Endodermal cell (in vitro differentiated cells): ENCODE measurements around the gene GPR25. TPM values are rescaled to one million over a fixed set of nuclear protein-coding genes. Genes with fewer than 3 reads are reported as not detected.

Experiments used
- DNase-seq: peaks from one replicate; pipeline ENCODE4 v3.0.0-alpha.2; 2017
- H3K27ac ChIP-seq: 2 replicates; pipeline ENCODE4 v1.5.1; 2013; ENCODE audit warnings: mild to moderate bottlenecking, low read depth, low read length, moderate library complexity
- H3K27me3 ChIP-seq: 2 replicates; pipeline ENCODE4 v1.6.1; 2013; ENCODE audit warnings: mild to moderate bottlenecking, low read length, moderate library complexity; ENCODE audit not compliant: insufficient read depth, control insufficient read depth, poor library complexity, severe bottlenecking
- H3K36me3 ChIP-seq: 2 replicates; pipeline ENCODE4 v1.7.0; 2013; ENCODE audit warnings: mild to moderate bottlenecking, low read length, moderate library complexity; ENCODE audit not compliant: control insufficient read depth, insufficient read depth
- H3K4me1 ChIP-seq: one replicate; pipeline ENCODE4 v1.7.0; 2013; ENCODE audit warnings: low read length; ENCODE audit not compliant: control insufficient read depth, insufficient read depth
- H3K4me3 ChIP-seq: 2 replicates; pipeline ENCODE4 v1.5.1; 2013; ENCODE audit warnings: mild to moderate bottlenecking, low read length, moderate library complexity
- H3K9ac ChIP-seq: 2 replicates; pipeline ENCODE4 v1.6.1; 2013; ENCODE audit warnings: mild to moderate bottlenecking, low read length, moderate library complexity; ENCODE audit not compliant: poor library complexity, severe bottlenecking; ENCODE audit errors: extremely low read depth
- H3K9me3 ChIP-seq: 2 replicates; pipeline ENCODE4 v1.6.1; 2013; ENCODE audit warnings: mild to moderate bottlenecking, low read length, moderate library complexity; ENCODE audit not compliant: control insufficient read depth
- H3K27ac Mint-ChIP-seq: 2 replicates; pipeline ENCODE4 v1.8.0; 2020; ENCODE audit warnings: mixed read lengths
- H3K27me3 Mint-ChIP-seq: 2 replicates; pipeline ENCODE4 v1.8.0; 2021; ENCODE audit warnings: mild to moderate bottlenecking, mixed read lengths; ENCODE audit not compliant: insufficient read depth
- H3K36me3 Mint-ChIP-seq: 2 replicates; pipeline ENCODE4 v1.8.0; 2020; ENCODE audit warnings: low read depth, mixed read lengths
- H3K4me1 Mint-ChIP-seq: 2 replicates; pipeline ENCODE4 v1.8.0; 2020; ENCODE audit warnings: mixed read lengths
- H3K4me3 Mint-ChIP-seq: 2 replicates; pipeline ENCODE4 v1.8.0; 2020; ENCODE audit warnings: mild to moderate bottlenecking, moderate library complexity, mixed read lengths
- H3K9me3 Mint-ChIP-seq: 2 replicates; pipeline ENCODE4 v1.8.0; 2020; ENCODE audit warnings: mild to moderate bottlenecking, mixed read lengths
- CTCF ChIP-seq: fragments of 200-600 bp; sonication (generic); conservative IDR thresholded peaks from 2 replicates; pipeline ENCODE4 v1.5.0; 2021; ENCODE audit warnings: antibody characterized with exemption, mild to moderate bottlenecking
- WGBS, 2 experiments: methylation state at CpG; one replicate each; pipeline versions ENCODE4 v1.1.5 to v1.1.7; 2013; ENCODE audit warnings: missing lambda C conversion rate in 2 of 2, mixed read lengths in 1 of 2; ENCODE audit not compliant: insufficient coverage in 1 of 2, insufficient read length in 1 of 2; 5-methylcytosine and 5-hydroxymethylcytosine counted together
- total RNA-seq, 2 donors: library from RNA; stranded (reverse); fragmentation: NEBNext Ultra II Directional in 1 of 2; extraction: Animal tissue kit (Norgen Biotek cat#: 25700) in 1 of 2; gene quantifications; 2 replicates in 1 of 2; 3 replicates in 1 of 2; pipeline ENCODE4 v1.2.1, GENCODE V29; 2021

GPR25 gene
- total RNA-seq, 2 donors from 2014 or later, result not detected

DNA sequence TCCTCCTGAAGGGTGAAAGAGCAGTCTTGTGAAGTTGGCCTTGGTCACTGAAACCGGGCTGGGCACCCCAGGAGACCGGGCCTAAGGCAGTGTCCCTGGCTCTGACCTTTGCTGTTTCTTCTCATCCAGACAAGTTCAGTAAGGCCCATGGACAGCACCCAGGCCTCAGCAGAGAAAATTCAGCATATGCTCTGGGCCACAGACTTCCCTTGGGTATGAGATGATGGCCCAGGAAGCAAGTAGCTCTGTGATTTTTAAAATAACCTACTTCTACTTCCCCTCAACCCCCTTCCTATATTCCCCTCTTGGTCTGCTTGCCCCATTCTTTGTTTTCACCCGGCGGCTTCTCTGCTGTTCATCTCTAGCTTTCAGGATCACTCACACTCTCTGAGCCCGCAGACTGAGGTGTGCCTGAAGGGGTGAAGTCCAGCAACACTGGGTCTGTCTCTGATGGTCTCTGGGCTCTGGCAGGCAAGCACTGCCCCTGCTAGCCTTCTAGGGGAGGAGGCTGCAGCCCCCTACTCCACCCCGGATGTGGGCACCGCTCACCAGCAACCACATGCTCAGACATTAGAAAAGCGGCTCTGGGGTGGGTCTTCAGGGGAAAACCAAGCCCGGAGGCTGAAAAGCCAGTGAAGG lies 2.9 kb upstream of the GPR25 start:
- H3K36me3 ChIP-seq, result peaks cover 4% of the 10 kb centered on the region
- peaks cover 19% of the 10 kb centered on the region for H3K27me3 Mint-ChIP-seq
- H3K4me1 ChIP-seq, result no peaks in the 10 kb centered on the region
- 94 to 100% methylated on average over 3 to 9 of the region's 9 CpGs for whole genome bisulfite sequencing, 2 experiments
- H3K27me3 ChIP-seq, result no peaks in the 10 kb centered on the region
- no peak overlapping the region for H3K27ac ChIP-seq
- no peaks in the 10 kb centered on the region for H3K9me3 Mint-ChIP-seq
- no peak overlapping the region for H3K4me3 Mint-ChIP-seq
- no peak for TF ChIP-seq CTCF
- no peak for DNase-seq
- no peaks in the 10 kb centered on the region for H3K36me3 Mint-ChIP-seq
- peaks cover 10% of the 10 kb centered on the region for H3K4me1 Mint-ChIP-seq
- H3K9me3 ChIP-seq, result no peaks in the 10 kb centered on the region
- no peak overlapping the region for H3K4me3 ChIP-seq
- no peak overlapping the region for H3K9ac ChIP-seq
- no peak overlapping the region for H3K27ac Mint-ChIP-seq

DNA sequence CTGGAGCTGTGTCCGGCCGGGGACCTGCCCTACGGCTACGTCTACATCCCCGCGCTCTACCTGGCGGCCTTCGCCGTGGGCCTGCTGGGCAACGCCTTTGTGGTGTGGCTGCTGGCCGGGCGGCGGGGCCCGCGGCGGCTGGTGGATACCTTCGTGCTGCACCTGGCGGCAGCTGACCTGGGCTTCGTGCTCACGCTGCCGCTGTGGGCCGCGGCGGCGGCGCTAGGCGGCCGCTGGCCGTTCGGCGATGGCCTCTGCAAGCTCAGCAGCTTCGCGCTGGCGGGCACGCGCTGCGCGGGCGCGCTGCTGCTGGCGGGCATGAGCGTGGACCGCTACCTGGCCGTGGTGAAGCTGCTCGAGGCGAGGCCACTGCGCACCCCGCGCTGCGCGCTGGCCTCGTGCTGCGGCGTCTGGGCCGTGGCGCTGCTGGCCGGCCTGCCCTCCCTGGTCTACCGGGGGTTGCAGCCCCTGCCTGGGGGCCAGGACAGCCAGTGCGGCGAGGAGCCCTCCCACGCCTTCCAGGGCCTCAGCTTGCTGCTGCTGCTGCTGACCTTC lies 412 bp downstream of the GPR25 start:
- Histone ChIP-seq H3K4me3 (no peak overlapping the region), H3K27ac (no peak overlapping the region), H3K4me1 (no peaks in the 10 kb centered on the region), H3K27me3 (no peaks in the 10 kb centered on the region), H3K9ac (no peak overlapping the region), H3K9me3 (no peaks in the 10 kb centered on the region), H3K36me3 (no peaks in the 10 kb centered on the region)
- H3K27ac Mint-ChIP-seq, result no peak overlapping the region
- no peak overlapping the region for H3K4me3 Mint-ChIP-seq
- DNase-seq, result peak; percentile 61
- H3K36me3 Mint-ChIP-seq, result no peaks in the 10 kb centered on the region
- WGBS, 2 experiments, result 75 to 90% methylated on average over 27 to 61 of the region's 61 CpGs
- no peaks in the 10 kb centered on the region for H3K9me3 Mint-ChIP-seq
- peaks cover 14% of the 10 kb centered on the region for H3K4me1 Mint-ChIP-seq
- H3K27me3 Mint-ChIP-seq, result peaks cover 19% of the 10 kb centered on the region
- TF ChIP-seq CTCF, result no peak

DNA sequence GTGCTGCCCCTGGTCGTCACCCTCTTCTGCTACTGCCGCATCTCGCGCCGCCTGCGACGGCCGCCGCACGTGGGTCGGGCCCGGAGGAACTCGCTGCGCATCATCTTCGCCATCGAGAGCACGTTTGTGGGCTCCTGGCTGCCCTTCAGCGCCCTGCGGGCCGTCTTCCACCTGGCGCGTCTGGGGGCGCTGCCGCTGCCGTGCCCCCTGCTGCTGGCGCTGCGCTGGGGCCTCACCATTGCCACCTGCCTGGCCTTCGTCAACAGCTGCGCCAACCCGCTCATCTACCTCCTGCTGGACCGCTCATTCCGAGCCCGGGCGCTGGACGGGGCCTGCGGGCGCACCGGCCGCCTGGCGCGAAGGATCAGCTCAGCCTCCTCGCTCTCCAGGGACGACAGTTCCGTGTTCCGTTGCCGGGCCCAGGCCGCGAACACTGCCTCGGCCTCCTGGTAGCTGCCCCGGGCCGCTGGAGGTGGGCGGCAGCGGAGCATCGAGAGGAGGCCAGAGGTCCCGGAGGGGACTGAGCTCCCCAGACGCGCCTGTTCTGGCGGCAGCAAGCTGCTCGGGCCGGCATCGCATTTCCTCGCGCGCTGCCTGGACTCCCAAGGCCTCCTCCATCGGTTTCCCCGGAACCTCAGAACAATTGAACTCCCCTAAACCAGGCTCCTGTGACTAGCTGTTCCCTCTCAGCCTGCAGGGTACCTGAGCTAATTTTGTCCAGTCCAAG lies 1.1 kb downstream of the GPR25 start:
- no peaks in the 10 kb centered on the region for H3K9me3 Mint-ChIP-seq
- no peak for DNase-seq
- WGBS, 2 experiments, result 68 to 89% methylated on average over 36 to 66 of the region's 66 CpGs
- no peak overlapping the region for H3K27ac ChIP-seq
- no peaks in the 10 kb centered on the region for H3K36me3 Mint-ChIP-seq
- no peaks in the 10 kb centered on the region for H3K4me1 ChIP-seq
- H3K4me1 Mint-ChIP-seq, result peaks cover 14% of the 10 kb centered on the region
- H3K27ac Mint-ChIP-seq, result no peak overlapping the region
- no peaks in the 10 kb centered on the region for H3K9me3 ChIP-seq
- no peak overlapping the region for H3K4me3 Mint-ChIP-seq
- H3K27me3 Mint-ChIP-seq, result peaks cover 19% of the 10 kb centered on the region
- H3K27me3 ChIP-seq, result no peaks in the 10 kb centered on the region
- no peaks in the 10 kb centered on the region for H3K36me3 ChIP-seq
- TF ChIP-seq CTCF, result no peak
- H3K4me3 ChIP-seq, result no peak overlapping the region
- H3K9ac ChIP-seq, result no peak overlapping the region
